NCI-H128 (cell line): Measurements from ENCODE around the gene PIGU.

Experiments
- DNase-seq: peaks from one replicate; lab custom pipeline; 2025; ENCODE audit not compliant: unreplicated experiment; lab: John Stamatoyannopoulos, UW

PIGU gene

GRCh38 chr20:34560141-34560523, 116.8 kb downstream of the PIGU start:
- no peak for DNase-seq

GRCh38 chr20:34559311-34560140, 117.4 kb downstream of the PIGU start:
- DNase-seq = no peak

- peak; percentile 24 for DNase-seq
Observed at GRCh38 chr20:34558320-34559218, 118.3 kb downstream of the PIGU start, which contains the start of gene MAP1LC3A. MAP1LC3A (plus strand) TSS chr20:34558718; CDS start chr20:34558869, 151 bp downstream.

GRCh38 chr20:34557936-34558319, 119.0 kb downstream of the PIGU start:
- no peak for DNase-seq

GRCh38 chr20:34553366-34553867, 123.5 kb downstream of the PIGU start:
- DNase-seq = no peak

- DNase-seq = no peak
Observed at GRCh38 chr20:34552569-34552968, 124.3 kb downstream of the PIGU start.

GRCh38 chr20:34549929-34550305, 127.0 kb downstream of the PIGU start:
- DNase-seq = no peak

GRCh38 chr20:34549291-34549928, 127.5 kb downstream of the PIGU start:
- no peak for DNase-seq

GRCh38 chr20:34547844-34548613, 128.9 kb downstream of the PIGU start:
- DNase-seq = no peak

GRCh38 chr20:34546751-34547181, 130.1 kb downstream of the PIGU start:
- DNase-seq = peak; percentile 45

- DNase-seq = no peak
Observed at GRCh38 chr20:34544109-34544796, 132.6 kb downstream of the PIGU start.

- no peak for DNase-seq
Observed at GRCh38 chr20:34543463-34544056, 133.3 kb downstream of the PIGU start.

GRCh38 chr20:34542439-34542838, 134.5 kb downstream of the PIGU start:
- no peak for DNase-seq

GRCh38 chr20:34541917-34542316, 135.0 kb downstream of the PIGU start:
- DNase-seq = no peak

GRCh38 chr20:34541264-34541901, 135.5 kb downstream of the PIGU start:
- no peak for DNase-seq

- no peak for DNase-seq
Observed at GRCh38 chr20:34540596-34541263, 136.2 kb downstream of the PIGU start.

GRCh38 chr20:34539756-34540155, 137.1 kb downstream of the PIGU start:
- no peak for DNase-seq

- no peak for DNase-seq
Observed at GRCh38 chr20:34538671-34539123, 138.2 kb downstream of the PIGU start.
